Measurements from ENCODE around the gene LEF1. TPM values are rescaled to one million over a fixed set of nuclear protein-coding genes. Genes with fewer than 3 reads are reported as not detected.

The LEF1 gene
- total RNA-seq, 4 donors from 2014 or later, result 0.42 to 3.6 (median 1.9) TPM

- Histone ChIP-seq H3K36me3 (no peaks in the 10 kb centered on the region), H3K27me3 (no peaks in the 10 kb centered on the region), H3K4me3 (no peak overlapping the region), H3K9me3 (no peaks in the 10 kb centered on the region), H3K27ac (replicated peaks in 1 of 4) (no peak overlapping the region), H3K4me1 (no peaks in the 10 kb centered on the region)
- DNase-seq (ENCODE audit: extremely low spot score), result no peak
- no peak for TF ChIP-seq POLR2AphosphoS5 (IDR thresholded peaks at IDR 0.05)
- TF ChIP-seq CTCF (IDR thresholded peaks at IDR 0.05), result no peak
- no peak for TF ChIP-seq EP300 (IDR thresholded peaks at IDR 0.05)
- TF ChIP-seq POLR2A (IDR thresholded peaks at IDR 0.05; ENCODE audit: low read depth), result no peak
- 73% methylated on average over 5 of the region's 5 CpGs for WGBS
- intact Hi-C loops (cut with DNase I), result no loop called here
Measured at GRCh38 chr4:108094923-108095482, 73.7 kb downstream of the LEF1 start.

- TF ChIP-seq EP300 (IDR thresholded peaks at IDR 0.05), result no peak
- TF ChIP-seq CTCF (IDR thresholded peaks at IDR 0.05), result no peak
- no peak for TF ChIP-seq POLR2AphosphoS5 (IDR thresholded peaks at IDR 0.05)
- no peak for TF ChIP-seq POLR2A (IDR thresholded peaks at IDR 0.05; ENCODE audit: low read depth)
- no peak for DNase-seq (ENCODE audit: extremely low spot score)
- H3K36me3 ChIP-seq, result no peaks in the 10 kb centered on the region
Measured at GRCh38 chr4:108094131-108094530, 74.6 kb downstream of the LEF1 start.

GRCh38 chr4:108092288-108092687 lies 76.4 kb downstream of the LEF1 start:
- no peak for DNase-seq (ENCODE audit: extremely low spot score)
- Histone ChIP-seq H3K27me3 (no peaks in the 10 kb centered on the region), H3K4me3 (no peak overlapping the region), H3K36me3 (no peaks in the 10 kb centered on the region), H3K4me1 (no peaks in the 10 kb centered on the region), H3K27ac (replicated peaks in 1 of 4) (no peak overlapping the region), H3K9me3 (no peaks in the 10 kb centered on the region)
- TF ChIP-seq POLR2AphosphoS5 (IDR thresholded peaks at IDR 0.05), result no peak
- no peak for TF ChIP-seq EP300 (IDR thresholded peaks at IDR 0.05)
- TF ChIP-seq CTCF (IDR thresholded peaks at IDR 0.05), result no peak
- 92% methylated on average over 2 of the region's 2 CpGs for WGBS
- intact Hi-C loops (cut with DNase I), result no loop called here

More at GRCh38 chr4:108094131-108094530, 74.6 kb downstream of the LEF1 start:
- H3K4me3 ChIP-seq, result no peak overlapping the region
- intact Hi-C loops (cut with DNase I), result no loop called here
- WGBS, result 87% methylated on average over 2 of the region's 2 CpGs
- H3K27me3 ChIP-seq, result no peaks in the 10 kb centered on the region
- no peaks in the 10 kb centered on the region for H3K4me1 ChIP-seq
- no peaks in the 10 kb centered on the region for H3K9me3 ChIP-seq
- H3K27ac ChIP-seq (replicated peaks in 1 of 4), result no peak overlapping the region

GRCh38 chr4:108087293-108087967 lies 81.3 kb downstream of the LEF1 start:
- no peaks in the 10 kb centered on the region for H3K36me3 ChIP-seq
- no peaks in the 10 kb centered on the region for H3K27me3 ChIP-seq
- WGBS, result 84% methylated on average over 6 of the region's 6 CpGs
- no peaks in the 10 kb centered on the region for H3K9me3 ChIP-seq
- no peak for DNase-seq (ENCODE audit: extremely low spot score)
- H3K27ac ChIP-seq (replicated peaks in 1 of 4), result no peak overlapping the region
- intact Hi-C loops (cut with DNase I), result no loop called here
- TF ChIP-seq POLR2AphosphoS5 (IDR thresholded peaks at IDR 0.05), result no peak
- TF ChIP-seq EP300 (IDR thresholded peaks at IDR 0.05), result no peak
- TF ChIP-seq POLR2A (IDR thresholded peaks at IDR 0.05; ENCODE audit: low read depth), result no peak
- TF ChIP-seq CTCF (IDR thresholded peaks at IDR 0.05), result no peak
- H3K4me3 ChIP-seq, result no peak overlapping the region
- no peaks in the 10 kb centered on the region for H3K4me1 ChIP-seq

Data from esophagus muscularis mucosa (tissue), 4 donors.